ENCODE data around the gene SHISA2. TPM values are rescaled to one million over a fixed set of nuclear protein-coding genes. Genes with fewer than 3 reads are reported as not detected.

The SHISA2 gene
- total RNA-seq, 2 experiments from 2014 or later: 0.26 to 0.27 TPM

- Mint-ChIP-seq H3K9me3 (no peaks in the 10 kb centered on the region), H3K27me3 (no peaks in the 10 kb centered on the region), H3K36me3 (no peaks in the 10 kb centered on the region), H3K4me3 (no peak overlapping the region), H3K27ac (no peak overlapping the region), H3K4me1 (peaks cover 2% of the 10 kb centered on the region)
- no peak for DNase-seq
Measured at GRCh38 chr13:26060357-26060756, 8.5 kb upstream of the SHISA2 start.

- no peak overlapping the region for H3K4me3 Mint-ChIP-seq
Measured at GRCh38 chr13:26058704-26059103, 6.9 kb upstream of the SHISA2 start.

GRCh38 chr13:26054896-26055295, 3.1 kb upstream of the SHISA2 start:
- peaks cover 20% of the 10 kb centered on the region for H3K4me1 Mint-ChIP-seq
- H3K9me3 Mint-ChIP-seq: no peaks in the 10 kb centered on the region
- H3K27ac Mint-ChIP-seq: no peak overlapping the region
- peaks cover 11% of the 10 kb centered on the region for H3K27me3 Mint-ChIP-seq
- DNase-seq: no peak
- H3K36me3 Mint-ChIP-seq: no peaks in the 10 kb centered on the region
- H3K4me3 Mint-ChIP-seq: no peak overlapping the region

More at GRCh38 chr13:26058704-26059103, 6.9 kb upstream of the SHISA2 start:
- DNase-seq: no peak
- Mint-ChIP-seq H3K4me1 (peaks cover 3% of the 10 kb centered on the region), H3K27ac (no peak overlapping the region), H3K9me3 (no peaks in the 10 kb centered on the region), H3K27me3 (no peaks in the 10 kb centered on the region), H3K36me3 (no peaks in the 10 kb centered on the region)

- Mint-ChIP-seq H3K27ac (no peak overlapping the region), H3K9me3 (no peaks in the 10 kb centered on the region), H3K4me1 (peaks cover 25% of the 10 kb centered on the region), H3K36me3 (no peaks in the 10 kb centered on the region), H3K27me3 (peaks cover 22% of the 10 kb centered on the region), H3K4me3 (no peak overlapping the region)
- DNase-seq: no peak
Measured at GRCh38 chr13:26053418-26053980, 1.7 kb upstream of the SHISA2 start.

- no peaks in the 10 kb centered on the region for H3K36me3 Mint-ChIP-seq
- no peak for DNase-seq
- H3K4me3 Mint-ChIP-seq: peak overlapping the region; percentile 64
- peaks cover 25% of the 10 kb centered on the region for H3K4me1 Mint-ChIP-seq
- no peaks in the 10 kb centered on the region for H3K9me3 Mint-ChIP-seq
- H3K27ac Mint-ChIP-seq: peak overlapping the region; percentile 23
- peaks cover 25% of the 10 kb centered on the region for H3K27me3 Mint-ChIP-seq
Measured at GRCh38 chr13:26052337-26052736, 521 bp upstream of the SHISA2 start.

- Mint-ChIP-seq H3K27ac (no peak overlapping the region), H3K9me3 (no peaks in the 10 kb centered on the region), H3K27me3 (peaks cover 25% of the 10 kb centered on the region), H3K4me1 (peaks cover 25% of the 10 kb centered on the region), H3K4me3 (peak overlapping the region; percentile 29), H3K36me3 (no peaks in the 10 kb centered on the region)
- DNase-seq: peak; percentile 13
Measured at GRCh38 chr13:26051231-26051656, 572 bp downstream of the SHISA2 start.

GRCh38 chr13:26050568-26051230, 1.1 kb downstream of the SHISA2 start:
- Mint-ChIP-seq H3K9me3 (no peaks in the 10 kb centered on the region), H3K4me1 (peaks cover 25% of the 10 kb centered on the region), H3K27me3 (peaks cover 25% of the 10 kb centered on the region), H3K27ac (no peak overlapping the region), H3K4me3 (peak overlapping the region; percentile 29), H3K36me3 (no peaks in the 10 kb centered on the region)
- DNase-seq: peak; percentile 24

GRCh38 chr13:26048741-26049140, 3.1 kb downstream of the SHISA2 start:
- Mint-ChIP-seq H3K36me3 (no peaks in the 10 kb centered on the region), H3K4me3 (no peak overlapping the region), H3K27ac (no peak overlapping the region), H3K9me3 (no peaks in the 10 kb centered on the region), H3K4me1 (peaks cover 31% of the 10 kb centered on the region), H3K27me3 (peaks cover 25% of the 10 kb centered on the region)
- DNase-seq: no peak

- H3K27me3 Mint-ChIP-seq: peaks cover 20% of the 10 kb centered on the region
- H3K27ac Mint-ChIP-seq: no peak overlapping the region
- no peaks in the 10 kb centered on the region for H3K36me3 Mint-ChIP-seq
- H3K4me3 Mint-ChIP-seq: no peak overlapping the region
- no peaks in the 10 kb centered on the region for H3K9me3 Mint-ChIP-seq
- H3K4me1 Mint-ChIP-seq: peaks cover 20% of the 10 kb centered on the region
- DNase-seq: no peak
Measured at GRCh38 chr13:26047040-26047439, 4.8 kb downstream of the SHISA2 start.

- H3K9me3 Mint-ChIP-seq: no peaks in the 10 kb centered on the region
- H3K4me3 Mint-ChIP-seq: no peak overlapping the region
- H3K27ac Mint-ChIP-seq: no peak overlapping the region
- peaks cover 19% of the 10 kb centered on the region for H3K27me3 Mint-ChIP-seq
- DNase-seq: no peak
- no peaks in the 10 kb centered on the region for H3K36me3 Mint-ChIP-seq
- H3K4me1 Mint-ChIP-seq: peaks cover 21% of the 10 kb centered on the region
Measured at GRCh38 chr13:26046639-26047038, 5.2 kb downstream of the SHISA2 start.

- Mint-ChIP-seq H3K36me3 (no peaks in the 10 kb centered on the region), H3K27ac (no peak overlapping the region), H3K27me3 (peaks cover 16% of the 10 kb centered on the region), H3K4me1 (peaks cover 21% of the 10 kb centered on the region), H3K4me3 (no peak overlapping the region), H3K9me3 (no peaks in the 10 kb centered on the region)
- no peak for DNase-seq
Measured at GRCh38 chr13:26045142-26045541, 6.7 kb downstream of the SHISA2 start.

GRCh38 chr13:26042785-26043184, 9.0 kb downstream of the SHISA2 start:
- Mint-ChIP-seq H3K4me3 (no peak overlapping the region), H3K36me3 (no peaks in the 10 kb centered on the region), H3K9me3 (no peaks in the 10 kb centered on the region), H3K27me3 (peaks cover 3% of the 10 kb centered on the region), H3K4me1 (peaks cover 14% of the 10 kb centered on the region), H3K27ac (no peak overlapping the region)
- DNase-seq: no peak

- no peaks in the 10 kb centered on the region for H3K27me3 Mint-ChIP-seq
- H3K9me3 Mint-ChIP-seq: no peaks in the 10 kb centered on the region
- peaks cover 14% of the 10 kb centered on the region for H3K4me1 Mint-ChIP-seq
- DNase-seq: no peak
- no peak overlapping the region for H3K4me3 Mint-ChIP-seq
- no peak overlapping the region for H3K27ac Mint-ChIP-seq
- no peaks in the 10 kb centered on the region for H3K36me3 Mint-ChIP-seq
Measured at GRCh38 chr13:26041444-26041843, 10.4 kb downstream of the SHISA2 start.

GRCh38 chr13:26038931-26039475, 12.8 kb downstream of the SHISA2 start:
- H3K27me3 Mint-ChIP-seq: no peaks in the 10 kb centered on the region
- H3K36me3 Mint-ChIP-seq: no peaks in the 10 kb centered on the region
- peaks cover 7% of the 10 kb centered on the region for H3K4me1 Mint-ChIP-seq
- H3K4me3 Mint-ChIP-seq: no peak overlapping the region
- no peak for DNase-seq
- H3K9me3 Mint-ChIP-seq: no peaks in the 10 kb centered on the region
- H3K27ac Mint-ChIP-seq: no peak overlapping the region

- Mint-ChIP-seq H3K4me3 (no peak overlapping the region), H3K4me1 (peaks cover 4% of the 10 kb centered on the region), H3K27ac (no peak overlapping the region), H3K36me3 (no peaks in the 10 kb centered on the region), H3K9me3 (no peaks in the 10 kb centered on the region), H3K27me3 (no peaks in the 10 kb centered on the region)
- peak; percentile 18 for DNase-seq
Measured at GRCh38 chr13:26037302-26037701, 14.5 kb downstream of the SHISA2 start.

GRCh38 chr13:26036383-26036782, 15.4 kb downstream of the SHISA2 start:
- H3K9me3 Mint-ChIP-seq: no peaks in the 10 kb centered on the region
- H3K27me3 Mint-ChIP-seq: no peaks in the 10 kb centered on the region
- H3K4me3 Mint-ChIP-seq: no peak overlapping the region
- no peaks in the 10 kb centered on the region for H3K4me1 Mint-ChIP-seq
- H3K27ac Mint-ChIP-seq: no peak overlapping the region
- H3K36me3 Mint-ChIP-seq: no peaks in the 10 kb centered on the region
- no peak for DNase-seq
